GM13976 (cell line): ENCODE measurements around the gene RNF141.

Experiments
- DNase-seq: peaks from one replicate; pipeline ENCODE4 v3.0.0; 2012; ENCODE audit warnings: low spot score
- CTCF ChIP-seq: IDR thresholded peaks from 2 replicates; pipeline ENCODE4 v1.5.1; 2012; ENCODE audit warnings: borderline replicate concordance, mild to moderate bottlenecking; ENCODE audit not compliant: insufficient read depth; ENCODE audit errors: extremely low read depth, missing control alignments, control extremely low read depth
- in situ Hi-C: fragments of 300-500 bp; cut with MboI; formaldehyde crosslinking; loops from one replicate; pipeline ENCODE4 v1.12.0; 2022; ENCODE audit warnings: low sequenced_read_pairs, mixed read lengths, inconsistent platforms; ENCODE audit not compliant: unreplicated experiment

The RNF141 gene

GRCh38 chr11:10497371-10498021, 43.5 kb downstream of the RNF141 start:
- no peak for DNase-seq
- no peak for TF ChIP-seq CTCF
- in situ Hi-C loops, result no loop called here

- in situ Hi-C loops, result no loop called here
- TF ChIP-seq CTCF, result no peak
- DNase-seq, result no peak
Measured at GRCh38 chr11:10496296-10496936, 44.6 kb downstream of the RNF141 start.

GRCh38 chr11:10495464-10495786, 45.6 kb downstream of the RNF141 start:
- TF ChIP-seq CTCF, result no peak
- DNase-seq, result peak; percentile 12
- in situ Hi-C loops, result no loop called here

GRCh38 chr11:10494636-10495463, 46.1 kb downstream of the RNF141 start:
- peak; percentile 15 for DNase-seq
- TF ChIP-seq CTCF, result no peak
- in situ Hi-C loops, result no loop called here

- in situ Hi-C loops, result no loop called here
- DNase-seq, result no peak
- TF ChIP-seq CTCF, result no peak
Measured at GRCh38 chr11:10493041-10493663, 47.8 kb downstream of the RNF141 start.

- no peak for DNase-seq
- no peak for TF ChIP-seq CTCF
- in situ Hi-C loops, result no loop called here
Measured at GRCh38 chr11:10492084-10492483, 48.9 kb downstream of the RNF141 start.
